Peyer's patch (tissue), 4 donors: ENCODE results near the gene IVD. TPM values are rescaled to one million over a fixed set of nuclear protein-coding genes. Genes with fewer than 3 reads are reported as not detected.
A peak's percentile ranks its signal among the peaks of the same experiment; 100 is the strongest.

ENCODE experiments used
- DNase-seq, 3 donors: peaks; one replicate each; pipeline ENCODE4 v3.0.0-alpha.2; 2017 to 2019
- H3K27ac ChIP-seq, 4 donors: fragments of 200-600 bp; sonication (generic); one replicate each; pipeline ENCODE4 v1.5.1; 2016 to 2019
- H3K27me3 ChIP-seq, 2 donors: fragments of 200-600 bp; sonication (generic); one replicate each; pipeline ENCODE4 v1.5.1; 2019
- H3K36me3 ChIP-seq, 3 donors: fragments of 200-600 bp; sonication (generic); one replicate each; pipeline ENCODE4 v1.5.1; 2016 to 2019
- H3K4me1 ChIP-seq, 4 donors: fragments of 200-600 bp; sonication (generic); one replicate each; pipeline ENCODE4 v1.5.1; 2016 to 2019
- H3K4me3 ChIP-seq, 4 donors: fragments of 200-600 bp; sonication (generic); 1 replicate in 3 of 4; 2 replicates in 1 of 4; pipeline ENCODE4 v1.5.1; 2016 to 2019; ENCODE audit warnings: mild to moderate bottlenecking in 1 of 4
- H3K9me3 ChIP-seq, 4 donors: fragments of 200-600 bp; sonication (generic); one replicate each; pipeline ENCODE4 v1.5.1; 2016 to 2019; ENCODE audit warnings: mild to moderate bottlenecking in 1 of 4
- CTCF ChIP-seq, 6 experiments: fragments of 450-650 bp in 4 of 6; fragments of 200-600 bp in 2 of 6; sonication (generic) in 1 of 6; IDR thresholded peaks; one replicate each; pipeline ENCODE4 v1.5.1; 2017 to 2019; ENCODE audit warnings: antibody characterized with exemption in 6 of 6, mild to moderate bottlenecking in 3 of 6, moderate library complexity in 1 of 6
- POLR2A ChIP-seq, 2 donors: fragments of 450-650 bp; IDR thresholded peaks; one replicate each; pipeline ENCODE4 v1.5.1; 2017; ENCODE audit warnings: antibody characterized with exemption in 2 of 2, mild to moderate bottlenecking in 2 of 2, moderate library complexity in 2 of 2
- total RNA-seq, 4 donors: library from RNA; depleted of rRNA; stranded (reverse); fragments of >200 nt; gene quantifications; one replicate each; pipeline ENCODE4 v1.1.0, GENCODE V29; 2016

IVD gene
- total RNA-seq, 4 donors from 2014 or later, result 42.9 to 87.6 (median 71.1) TPM

- Histone ChIP-seq H3K27me3 (no peaks in the 10 kb centered on the region), H3K4me1 (peaks cover 0 to 17% (median under 1%) of the 10 kb centered on the region in 4 donors), H3K9me3 (no peaks in the 10 kb centered on the region), H3K27ac (no peak overlapping the region), H3K36me3 (peaks cover 0 to 55% (median 0%) of the 10 kb centered on the region in 3 donors), H3K4me3 (no peak overlapping the region)
- TF ChIP-seq CTCF (IDR thresholded peaks at IDR 0.05) (no peak), POLR2A (IDR thresholded peaks at IDR 0.05) (no peak)
- DNase-seq, result no peak
Measured at GRCh38 chr15:40416056-40416455, 10.5 kb downstream of the IVD start.

- no peak overlapping the region for H3K27ac ChIP-seq
- H3K36me3 ChIP-seq, result peaks cover 0 to 41% (median 0%) of the 10 kb centered on the region in 3 donors
- TF ChIP-seq CTCF (IDR thresholded peaks at IDR 0.05) (no peak), POLR2A (IDR thresholded peaks at IDR 0.05) (no peak)
- no peak overlapping the region for H3K4me3 ChIP-seq
- no peaks in the 10 kb centered on the region for H3K27me3 ChIP-seq
- H3K4me1 ChIP-seq, result peaks cover 6 to 21% (median 7%) of the 10 kb centered on the region in 4 donors
- H3K9me3 ChIP-seq, result no peaks in the 10 kb centered on the region
- DNase-seq, result no peak
Measured at GRCh38 chr15:40418126-40418525, 12.5 kb downstream of the IVD start.

- TF ChIP-seq POLR2A (IDR thresholded peaks at IDR 0.05), result no peak
- TF ChIP-seq CTCF (IDR thresholded peaks at IDR 0.05), result no peak
- H3K4me3 ChIP-seq, result no peak overlapping the region
- H3K27ac ChIP-seq, result peak overlapping the region in 2 of 4 donors; percentile 20 to 51
- no peaks in the 10 kb centered on the region for H3K9me3 ChIP-seq
- peaks cover 6 to 20% (median 7%) of the 10 kb centered on the region in 4 donors for H3K4me1 ChIP-seq
- DNase-seq, result no peak
- peaks cover 0 to 21% (median 0%) of the 10 kb centered on the region in 3 donors for H3K36me3 ChIP-seq
- no peaks in the 10 kb centered on the region for H3K27me3 ChIP-seq
Measured at GRCh38 chr15:40420071-40420713, 14.6 kb downstream of the IVD start.

- Histone ChIP-seq H3K27me3 (no peaks in the 10 kb centered on the region), H3K36me3 (peaks cover 0 to 15% (median 0%) of the 10 kb centered on the region in 3 donors), H3K27ac (peak overlapping the region in 2 of 4 donors; percentile 20 to 51), H3K9me3 (no peaks in the 10 kb centered on the region), H3K4me1 (peaks cover 6 to 20% (median 7%) of the 10 kb centered on the region in 4 donors), H3K4me3 (no peak overlapping the region)
- DNase-seq, result peak in 2 of 3 donors; percentile 79 to 82
- TF ChIP-seq CTCF (IDR thresholded peaks at IDR 0.05) (peak in 1 of 6 experiments; percentile 1), POLR2A (IDR thresholded peaks at IDR 0.05) (no peak)
Measured at GRCh38 chr15:40420793-40421192, 15.2 kb downstream of the IVD start.

GRCh38 chr15:40421246-40422157, 15.9 kb downstream of the IVD start:
- peak overlapping the region in 1 of 4 donors; percentile 51 for H3K27ac ChIP-seq
- peak; percentile 60 to 91 (median 90) for DNase-seq
- peak overlapping the region in 1 of 4 donors; percentile 18 for H3K4me3 ChIP-seq
- TF ChIP-seq POLR2A (IDR thresholded peaks at IDR 0.05) (no peak), CTCF (IDR thresholded peaks at IDR 0.05) (peak; percentile 77 to 99 (median 94))
- H3K36me3 ChIP-seq, result peaks cover 0 to 9% (median 0%) of the 10 kb centered on the region in 3 donors
- peaks cover 6 to 20% (median 7%) of the 10 kb centered on the region in 4 donors for H3K4me1 ChIP-seq
- no peaks in the 10 kb centered on the region for H3K9me3 ChIP-seq
- H3K27me3 ChIP-seq, result no peaks in the 10 kb centered on the region
